ENCODE measurements around the gene YBX1. TPM values are rescaled to one million over a fixed set of nuclear protein-coding genes. Genes with fewer than 3 reads are reported as not detected.

Gene YBX1
- total and polyA plus RNA-seq, 10 donors = 361 to 684 (median 427) TPM

GRCh38 chr1:42657981-42658876 lies 24.0 kb upstream of the YBX1 start, which contains the start of gene PPIH:
Gene PPIH, plus strand, starts transcription at chr1:42658423. Its CDS starts 24 bp downstream, at chr1:42658447.
- Histone ChIP-seq H3K4me1 (peaks cover 14 to 52% (median 25%) of the 10 kb centered on the region in 6 donors), H3K27ac (peak within 1 kb of the TSS; percentile 73 to 87 (median 84)), H3K4me3 (peak within 1 kb of the TSS; percentile 75 to 93 (median 87)), H3K9me3 (no peaks in the 10 kb centered on the region), H3K27me3 (replicated peaks in 1 of 7) (no peaks in the 10 kb centered on the region), H3K36me3 (peaks cover 0 to 41% (median 16%) of the 10 kb centered on the region in 6 donors)
- peak; percentile 99 for DNase-seq
- intact Hi-C loops (cut with DNase I; ENCODE audit: low total_unique reads) = no loop called here
- WGBS, 5 donors = 0 to 1% (median 0%) methylated on average over 40 to 53 of the region's 53 CpGs
- TF ChIP-seq POLR2AphosphoS5 (IDR thresholded peaks at IDR 0.05) (peak; percentile 90 to 94 (median 92)), POLR2A (IDR thresholded peaks at IDR 0.05) (peak in 1 of 3 donors; percentile 58), CTCF (IDR thresholded peaks at IDR 0.05 in 8 of 11, conservative IDR thresholded peaks at IDR 0.05 in 3 of 11) (peak in 10 of 11 experiments; percentile 25 to 69 (median 58))

GRCh38 chr1:42658877-42659337 lies 23.3 kb upstream of the YBX1 start:
- TF ChIP-seq CTCF (IDR thresholded peaks at IDR 0.05 in 8 of 11, conservative IDR thresholded peaks at IDR 0.05 in 3 of 11) (no peak), POLR2AphosphoS5 (IDR thresholded peaks at IDR 0.05) (no peak), POLR2A (IDR thresholded peaks at IDR 0.05) (no peak)
- DNase-seq = no peak
- Histone ChIP-seq H3K4me3 (peak overlapping the region; percentile 75 to 93 (median 87)), H3K4me1 (peaks cover 14 to 52% (median 25%) of the 10 kb centered on the region in 6 donors), H3K27me3 (replicated peaks in 1 of 7) (no peaks in the 10 kb centered on the region), H3K9me3 (no peaks in the 10 kb centered on the region), H3K27ac (peak overlapping the region; percentile 73 to 87 (median 84)), H3K36me3 (peaks cover 0 to 47% (median 22%) of the 10 kb centered on the region in 6 donors)
- WGBS, 5 donors = 10 to 14% (median 11%) methylated on average over 19 to 20 of the region's 20 CpGs
- intact Hi-C loops (cut with DNase I; ENCODE audit: low total_unique reads) = no loop called here

GRCh38 chr1:42660907-42661500 lies 21.2 kb upstream of the YBX1 start:
- peaks cover 14 to 52% (median 25%) of the 10 kb centered on the region in 6 donors for H3K4me1 ChIP-seq
- H3K27me3 ChIP-seq (replicated peaks in 1 of 7) = no peaks in the 10 kb centered on the region
- 59 to 88% (median 80%) methylated on average over 3 of the region's 3 CpGs for WGBS, 5 donors
- peak overlapping the region in 1 of 8 donors; percentile 29 for H3K27ac ChIP-seq
- H3K9me3 ChIP-seq = no peaks in the 10 kb centered on the region
- peaks cover 0 to 68% (median 39%) of the 10 kb centered on the region in 6 donors for H3K36me3 ChIP-seq
- intact Hi-C loops (cut with DNase I; ENCODE audit: low total_unique reads) = no loop called here
- H3K4me3 ChIP-seq = no peak overlapping the region
- DNase-seq = no peak
- TF ChIP-seq CTCF (IDR thresholded peaks at IDR 0.05 in 8 of 11, conservative IDR thresholded peaks at IDR 0.05 in 3 of 11) (no peak), POLR2A (IDR thresholded peaks at IDR 0.05) (no peak), POLR2AphosphoS5 (IDR thresholded peaks at IDR 0.05) (no peak)

Measured in spleen (tissue), 11 donors.